ENCODE results near the gene DAPK2.

Gene DAPK2

GRCh38 chr15:63892794-63893441 lies 153.4 kb downstream of the DAPK2 start:
- DNase-seq (ENCODE audit: low read depth): no peak

- DNase-seq (ENCODE audit: low read depth): no peak
Observed at GRCh38 chr15:63891768-63892133, 154.5 kb downstream of the DAPK2 start.

- DNase-seq (ENCODE audit: low read depth): no peak
Observed at GRCh38 chr15:63891079-63891767, 155.1 kb downstream of the DAPK2 start.

- no peak for DNase-seq (ENCODE audit: low read depth)
Observed at GRCh38 chr15:63890617-63891016, 155.7 kb downstream of the DAPK2 start.

GRCh38 chr15:63889831-63890230 lies 156.5 kb downstream of the DAPK2 start:
- no peak for DNase-seq (ENCODE audit: low read depth)

- DNase-seq (ENCODE audit: low read depth): no peak
Observed at GRCh38 chr15:63888823-63889222, 157.5 kb downstream of the DAPK2 start.

GRCh38 chr15:63888146-63888545 lies 158.1 kb downstream of the DAPK2 start:
- no peak for DNase-seq (ENCODE audit: low read depth)

- DNase-seq (ENCODE audit: low read depth): no peak
Observed at GRCh38 chr15:63887630-63888029, 158.7 kb downstream of the DAPK2 start.

- no peak for DNase-seq (ENCODE audit: low read depth)
Observed at GRCh38 chr15:63884953-63885352, 161.3 kb downstream of the DAPK2 start.

- no peak for DNase-seq (ENCODE audit: low read depth)
Observed at GRCh38 chr15:63881431-63881830, 164.9 kb downstream of the DAPK2 start.

GRCh38 chr15:63880744-63881143 lies 165.5 kb downstream of the DAPK2 start:
- DNase-seq (ENCODE audit: low read depth): no peak

GRCh38 chr15:63879995-63880394 lies 166.3 kb downstream of the DAPK2 start:
- DNase-seq (ENCODE audit: low read depth): no peak

GRCh38 chr15:63879211-63879610 lies 167.1 kb downstream of the DAPK2 start:
- no peak for DNase-seq (ENCODE audit: low read depth)

- no peak for DNase-seq (ENCODE audit: low read depth)
Observed at GRCh38 chr15:63877713-63878271, 168.5 kb downstream of the DAPK2 start.

- DNase-seq (ENCODE audit: low read depth): no peak
Observed at GRCh38 chr15:63876085-63876662, 170.1 kb downstream of the DAPK2 start.

GRCh38 chr15:63874616-63875015 lies 171.7 kb downstream of the DAPK2 start:
- no peak for DNase-seq (ENCODE audit: low read depth)

- no peak for DNase-seq (ENCODE audit: low read depth)
Observed at GRCh38 chr15:63872759-63873510, 173.3 kb downstream of the DAPK2 start.

GRCh38 chr15:63870487-63871209 lies 175.6 kb downstream of the DAPK2 start:
- peak; percentile 37 for DNase-seq (ENCODE audit: low read depth)

- no peak for DNase-seq (ENCODE audit: low read depth)
Observed at GRCh38 chr15:63870043-63870394, 176.3 kb downstream of the DAPK2 start.

- no peak for DNase-seq (ENCODE audit: low read depth)
Observed at GRCh38 chr15:63869371-63870042, 176.8 kb downstream of the DAPK2 start.

- no peak for DNase-seq (ENCODE audit: low read depth)
Observed at GRCh38 chr15:63864186-63864585, 182.1 kb downstream of the DAPK2 start.

Measured in non-pigmented ciliary epithelial cell (primary cell).